Adrenal gland (tissue), 5 donors: ENCODE results near the gene PRKCZ.

Source experiments
- POLR2A ChIP-seq, 2 donors: fragments of 450-650 bp; IDR thresholded peaks; one replicate each; pipeline ENCODE4 v1.6.1; 2017; ENCODE audit warnings: antibody characterized with exemption in 2 of 2, mild to moderate bottlenecking in 2 of 2, moderate library complexity in 1 of 2
- TF ChIP-seq, protein P1 (sequence below), 6 experiments: fragments of 450-650 bp in 4 of 6; fragments of 200-600 bp in 2 of 6; sonication (generic) in 1 of 6; IDR thresholded peaks; 1 replicate in 5 of 6; 2 replicates in 1 of 6; pipeline versions ENCODE4 v1.5.1 to v1.8.0; 2016 to 2021; ENCODE audit warnings: antibody characterized with exemption in 6 of 6, mild to moderate bottlenecking in 2 of 6, moderate library complexity in 1 of 6
- donor health status: DM: no; HTN: no; CAD: no.

DNA sequence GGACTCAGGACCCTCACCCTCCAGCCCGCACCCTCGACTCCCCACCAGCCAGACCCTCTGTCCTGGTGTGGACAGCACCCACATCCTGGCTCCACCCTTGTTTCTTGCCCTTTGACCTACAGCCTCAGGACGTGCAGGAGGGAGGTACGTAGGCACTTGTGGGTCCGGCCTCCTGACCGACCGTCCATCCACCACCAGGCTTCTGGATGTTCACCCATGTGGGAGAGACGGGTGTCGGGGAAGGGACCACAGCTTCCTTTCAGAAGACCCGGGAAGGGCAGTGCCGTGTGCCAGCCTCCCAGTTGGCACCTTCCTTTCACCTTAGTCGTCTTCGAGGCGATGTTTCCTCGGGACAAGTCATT is 61.4 kb downstream of the PRKCZ start:
- TF ChIP-seq, protein P1, sequence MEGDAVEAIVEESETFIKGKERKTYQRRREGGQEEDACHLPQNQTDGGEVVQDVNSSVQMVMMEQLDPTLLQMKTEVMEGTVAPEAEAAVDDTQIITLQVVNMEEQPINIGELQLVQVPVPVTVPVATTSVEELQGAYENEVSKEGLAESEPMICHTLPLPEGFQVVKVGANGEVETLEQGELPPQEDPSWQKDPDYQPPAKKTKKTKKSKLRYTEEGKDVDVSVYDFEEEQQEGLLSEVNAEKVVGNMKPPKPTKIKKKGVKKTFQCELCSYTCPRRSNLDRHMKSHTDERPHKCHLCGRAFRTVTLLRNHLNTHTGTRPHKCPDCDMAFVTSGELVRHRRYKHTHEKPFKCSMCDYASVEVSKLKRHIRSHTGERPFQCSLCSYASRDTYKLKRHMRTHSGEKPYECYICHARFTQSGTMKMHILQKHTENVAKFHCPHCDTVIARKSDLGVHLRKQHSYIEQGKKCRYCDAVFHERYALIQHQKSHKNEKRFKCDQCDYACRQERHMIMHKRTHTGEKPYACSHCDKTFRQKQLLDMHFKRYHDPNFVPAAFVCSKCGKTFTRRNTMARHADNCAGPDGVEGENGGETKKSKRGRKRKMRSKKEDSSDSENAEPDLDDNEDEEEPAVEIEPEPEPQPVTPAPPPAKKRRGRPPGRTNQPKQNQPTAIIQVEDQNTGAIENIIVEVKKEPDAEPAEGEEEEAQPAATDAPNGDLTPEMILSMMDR (IDR thresholded peaks at IDR 0.05), result no peak
- no peak for TF ChIP-seq POLR2A (IDR thresholded peaks at IDR 0.05)
